ENCODE data around the gene ANKRD7. TPM values are rescaled to one million over a fixed set of nuclear protein-coding genes. Genes with fewer than 3 reads are reported as not detected.

Gene ANKRD7
- total and polyA plus RNA-seq, 8 donors = 0.58 to 2.5 (median 1.9) TPM

DNA sequence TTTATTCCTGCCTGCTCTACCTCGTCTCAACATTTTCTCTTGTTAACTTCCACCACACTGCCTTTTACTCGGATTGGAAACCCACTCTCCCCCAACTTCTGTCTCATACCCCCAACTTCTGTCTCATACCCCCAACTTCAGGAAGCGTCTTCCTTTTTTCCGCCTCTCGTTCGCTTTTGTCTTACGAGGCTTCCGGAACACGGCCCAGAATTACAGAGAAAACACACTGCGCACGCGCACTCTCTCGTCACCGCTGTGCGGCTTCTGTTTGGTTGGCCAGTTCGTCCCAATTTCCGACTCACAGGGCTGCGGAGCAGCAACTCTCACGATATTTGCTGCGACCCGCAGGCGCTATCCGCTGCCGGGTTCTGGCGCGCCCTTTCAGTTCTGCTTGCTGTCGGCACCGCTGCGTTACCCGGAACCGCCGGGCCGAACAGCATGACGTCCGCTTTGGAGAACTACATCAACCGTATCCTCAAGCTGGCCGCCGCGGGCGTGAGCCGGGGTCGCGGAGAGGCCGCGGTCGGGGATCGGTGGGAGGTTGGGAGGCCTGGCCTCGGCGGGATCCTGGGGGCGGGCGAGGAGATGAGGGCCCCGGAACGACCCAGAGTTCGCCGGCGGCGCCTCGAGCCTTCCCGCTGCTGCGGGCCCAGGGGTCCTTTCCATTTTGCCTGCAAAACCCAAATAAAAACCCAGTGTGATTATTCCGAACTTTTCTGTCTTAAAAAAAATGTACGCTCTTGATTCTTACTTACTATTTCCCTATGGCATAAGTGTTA is 40.5 kb upstream of the ANKRD7 start, which contains the start of gene LSM8:
TSS of gene LSM8 (plus strand) at position 379 of the 779 bp plus-strand sequence. CDS start at position 439, 60 bp downstream.
- Histone ChIP-seq H3K27me3 (no peaks in the 10 kb centered on the region), H3K9me3 (no peaks in the 10 kb centered on the region), H3K4me3 (peak within 1 kb of the TSS; percentile 70 to 88), H3K27ac (peak within 1 kb of the TSS; percentile 94 to 97), H3K4me1 (peaks cover 11 to 39% of the 10 kb centered on the region in 2 donors), H3K36me3 (peaks cover 0 to 15% of the 10 kb centered on the region in 2 donors)
- ATAC-seq (peak; percentile 99), DNase-seq (peak; percentile 97 to 99 (median 98))
- intact Hi-C loops (cut with DNase I) = no loop called here
- no peak for TF ChIP-seq CTCF (IDR thresholded peaks at IDR 0.05)

- Histone ChIP-seq H3K4me3 (peak overlapping the region; percentile 70 to 88), H3K9me3 (no peaks in the 10 kb centered on the region), H3K36me3 (peaks cover 0 to 21% of the 10 kb centered on the region in 2 donors), H3K4me1 (peaks cover 11 to 39% of the 10 kb centered on the region in 2 donors), H3K27me3 (no peaks in the 10 kb centered on the region), H3K27ac (peak overlapping the region; percentile 94 to 97)
- ATAC-seq (peak; percentile 10), DNase-seq (peak in 1 of 4 donors; percentile 13)
- intact Hi-C loops (cut with DNase I) = no loop called here
- TF ChIP-seq CTCF (IDR thresholded peaks at IDR 0.05) = no peak
Observed at GRCh38 chr7:118184565-118184940, 40.0 kb upstream of the ANKRD7 start.

DNA sequence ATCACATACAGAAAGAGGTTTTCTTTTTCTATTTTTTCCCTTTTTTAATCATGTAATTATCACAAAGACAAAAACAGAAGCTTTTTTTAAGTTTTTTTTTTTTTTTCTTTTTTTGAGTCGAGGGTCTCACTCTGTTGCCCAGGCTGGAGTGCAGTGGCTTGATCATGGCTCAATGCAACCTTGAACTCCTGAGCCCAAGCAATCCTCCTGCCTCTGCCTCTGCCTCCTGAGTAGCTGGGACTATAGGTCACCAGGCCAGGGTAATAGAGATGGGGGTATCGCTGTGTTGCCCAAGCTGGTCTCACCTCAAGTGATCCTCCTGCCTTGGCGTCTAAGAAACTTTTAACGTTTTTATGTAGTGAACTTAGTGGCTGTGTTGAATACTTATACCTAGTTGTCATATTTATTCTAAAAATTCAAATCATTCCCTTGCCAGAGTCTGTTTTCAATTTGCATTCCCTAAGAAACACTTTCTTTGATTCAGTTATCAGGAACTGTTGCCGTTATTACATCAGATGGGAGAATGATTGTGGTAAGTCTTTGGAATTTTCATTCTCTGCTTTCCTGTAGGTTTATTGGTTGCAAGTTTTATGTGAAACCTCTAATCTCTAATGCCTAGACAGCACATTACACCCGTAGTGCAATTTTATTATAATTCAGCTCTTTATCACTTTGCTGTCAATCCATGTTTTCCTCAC is 39.2 kb upstream of the ANKRD7 start:
- no peaks in the 10 kb centered on the region for H3K27me3 ChIP-seq
- ATAC-seq (no peak), DNase-seq (no peak)
- peaks cover 0 to 29% of the 10 kb centered on the region in 2 donors for H3K36me3 ChIP-seq
- H3K9me3 ChIP-seq = no peaks in the 10 kb centered on the region
- TF ChIP-seq CTCF (IDR thresholded peaks at IDR 0.05) = no peak
- intact Hi-C loops (cut with DNase I) = no loop called here
- peaks cover 11 to 39% of the 10 kb centered on the region in 2 donors for H3K4me1 ChIP-seq
- no peak overlapping the region for H3K27ac ChIP-seq
- peak overlapping the region; percentile 70 to 88 for H3K4me3 ChIP-seq

DNA sequence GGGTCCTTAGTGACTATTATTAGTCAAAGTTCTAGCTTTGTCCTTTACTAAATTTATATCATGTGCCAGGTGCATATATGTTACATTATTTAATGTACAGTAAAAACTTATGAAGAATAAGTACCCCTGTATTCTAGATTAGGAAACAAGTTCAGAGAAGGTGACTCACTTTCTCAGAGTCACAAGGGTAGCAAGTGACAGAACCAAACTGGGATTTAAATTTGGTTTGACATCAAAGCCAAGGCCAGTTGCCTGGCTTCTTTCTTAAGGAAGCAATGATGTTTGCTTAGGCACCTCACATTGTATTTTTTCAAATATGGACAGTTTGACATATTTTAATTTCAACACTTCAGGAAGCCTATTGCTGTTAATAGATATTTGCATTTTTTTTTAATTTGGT is 38.0 kb upstream of the ANKRD7 start:
- TF ChIP-seq CTCF (IDR thresholded peaks at IDR 0.05) = no peak
- no peak overlapping the region for H3K27ac ChIP-seq
- H3K27me3 ChIP-seq = no peaks in the 10 kb centered on the region
- intact Hi-C loops (cut with DNase I) = no loop called here
- ATAC-seq = no peak
- H3K4me1 ChIP-seq = peaks cover 11 to 39% of the 10 kb centered on the region in 2 donors
- DNase-seq = no peak
- no peak overlapping the region for H3K4me3 ChIP-seq
- H3K9me3 ChIP-seq = no peaks in the 10 kb centered on the region
- peaks cover 0 to 41% of the 10 kb centered on the region in 2 donors for H3K36me3 ChIP-seq

GRCh38 chr7:118194571-118194970 is 29.9 kb upstream of the ANKRD7 start:
- Histone ChIP-seq H3K27me3 (no peaks in the 10 kb centered on the region), H3K36me3 (peaks cover 0 to 32% of the 10 kb centered on the region in 2 donors), H3K9me3 (no peaks in the 10 kb centered on the region), H3K4me1 (no peaks in the 10 kb centered on the region), H3K27ac (no peak overlapping the region), H3K4me3 (no peak overlapping the region)
- no peak for TF ChIP-seq CTCF (IDR thresholded peaks at IDR 0.05)
- no peak for DNase-seq
- intact Hi-C loops (cut with DNase I) = no loop called here
- ATAC-seq = no peak

All from left lung (tissue), 10 donors.